Colonic mucosa (tissue), 4 donors: ENCODE measurements around the gene PPP6R1. TPM values are rescaled to one million over a fixed set of nuclear protein-coding genes. Genes with fewer than 3 reads are reported as not detected.
A peak's percentile ranks its signal among the peaks of the same experiment; 100 is the strongest.

Experiments used
- DNase-seq: peaks from one replicate; pipeline ENCODE4 v3.0.0-alpha.2; 2020
- H3K27ac ChIP-seq: fragments of 200-600 bp; one replicate; pipeline ENCODE4 v1.8.0; 2021
- H3K27me3 ChIP-seq: fragments of 200-600 bp; one replicate; pipeline ENCODE4 v1.8.0; 2021
- H3K36me3 ChIP-seq: fragments of 200-600 bp; one replicate; pipeline ENCODE4 v1.8.0; 2021
- H3K4me1 ChIP-seq: fragments of 200-600 bp; one replicate; pipeline ENCODE4 v1.8.0; 2021; ENCODE audit warnings: mild to moderate bottlenecking
- H3K4me3 ChIP-seq: fragments of 200-600 bp; one replicate; pipeline ENCODE4 v1.8.0; 2021
- H3K9ac ChIP-seq, 2 donors: one replicate each; pipeline ENCODE4 v1.7.0; 2013; ENCODE audit warnings: control low read depth in 2 of 2, low read depth in 2 of 2, low read length in 2 of 2
- H3K9me3 ChIP-seq: fragments of 200-600 bp; one replicate; pipeline ENCODE4 v1.8.0; 2021
- CTCF ChIP-seq: fragments of 200-600 bp; IDR thresholded peaks from one replicate; pipeline ENCODE4 v1.8.0; 2022; ENCODE audit warnings: antibody characterized with exemption, mild to moderate bottlenecking
- intact Hi-C: fragments of 100-400 bp; cut with DNase I; formaldehyde crosslinking; loops from one replicate; pipeline ENCODE4 v1.14.1; 2022
- total RNA-seq, 2 donors: library from RNA; stranded (reverse); fragmentation: NEBNext Ultra II Directional in 1 of 2; extraction: Animal tissue kit (Norgen Biotek cat#: 25700) in 1 of 2; gene quantifications; one replicate each; pipeline ENCODE4 v1.2.1, GENCODE V29; 2021
- donor health status: healthy.
- donor health status: DM: no; HTN: no; CAD: no.
- donor health status: DM: no; HTN: no; CAD: no.

Gene PPP6R1
- total RNA-seq, 2 donors from 2014 or later: 65.1 to 97.2 TPM

- H3K27me3 ChIP-seq: no peaks in the 10 kb centered on the region
- DNase-seq: no peak
- no peaks in the 10 kb centered on the region for H3K36me3 ChIP-seq
- intact Hi-C loops: no loop called here
- TF ChIP-seq CTCF: no peak
- H3K9me3 ChIP-seq: no peaks in the 10 kb centered on the region
- no peaks in the 10 kb centered on the region for H3K4me1 ChIP-seq
- no peak overlapping the region for H3K4me3 ChIP-seq
- no peak overlapping the region for H3K27ac ChIP-seq
- H3K9ac ChIP-seq: no peak overlapping the region
Observed at GRCh38 chr19:55304980-55305379, 46.2 kb upstream of the PPP6R1 start.

- intact Hi-C loops: no loop called here
- H3K36me3 ChIP-seq: no peaks in the 10 kb centered on the region
- no peak for DNase-seq
Observed at GRCh38 chr19:55304279-55304978, 45.6 kb upstream of the PPP6R1 start.

GRCh38 chr19:55303477-55303876 lies 44.7 kb upstream of the PPP6R1 start:
- intact Hi-C loops: loop anchor here (2.0 kb wide), 1 partner anchor 79 kb away; no protein-coding TSS in a partner anchor
- Histone ChIP-seq H3K9ac (no peak overlapping the region), H3K9me3 (no peaks in the 10 kb centered on the region), H3K36me3 (no peaks in the 10 kb centered on the region), H3K27me3 (no peaks in the 10 kb centered on the region), H3K4me3 (no peak overlapping the region), H3K4me1 (no peaks in the 10 kb centered on the region), H3K27ac (no peak overlapping the region)
- no peak for TF ChIP-seq CTCF
- no peak for DNase-seq

More at GRCh38 chr19:55304279-55304978, 45.6 kb upstream of the PPP6R1 start:
- H3K4me1 ChIP-seq: no peaks in the 10 kb centered on the region
- no peak overlapping the region for H3K4me3 ChIP-seq
- H3K27ac ChIP-seq: no peak overlapping the region
- H3K27me3 ChIP-seq: no peaks in the 10 kb centered on the region
- no peak for TF ChIP-seq CTCF
- no peak overlapping the region for H3K9ac ChIP-seq
- no peaks in the 10 kb centered on the region for H3K9me3 ChIP-seq

- no peaks in the 10 kb centered on the region for H3K9me3 ChIP-seq
- no peak overlapping the region for H3K27ac ChIP-seq
- no peak overlapping the region for H3K9ac ChIP-seq
- no peaks in the 10 kb centered on the region for H3K27me3 ChIP-seq
- intact Hi-C loops: loop anchor here (2.0 kb wide), 1 partner anchor 80 kb away; no protein-coding TSS in a partner anchor
- H3K4me3 ChIP-seq: no peak overlapping the region
- no peaks in the 10 kb centered on the region for H3K36me3 ChIP-seq
- no peak for TF ChIP-seq CTCF
- H3K4me1 ChIP-seq: no peaks in the 10 kb centered on the region
- DNase-seq: no peak
Observed at GRCh38 chr19:55302318-55302703, 43.5 kb upstream of the PPP6R1 start.

- H3K4me3 ChIP-seq: no peak overlapping the region
- DNase-seq: peak; percentile 93
- H3K36me3 ChIP-seq: no peaks in the 10 kb centered on the region
- intact Hi-C loops: loop anchor here (2.0 kb wide), 1 partner anchor 81 kb away; no protein-coding TSS in a partner anchor
- no peaks in the 10 kb centered on the region for H3K9me3 ChIP-seq
- H3K27ac ChIP-seq: no peak overlapping the region
- peak overlapping the region in 1 of 2 donors; percentile 26 for H3K9ac ChIP-seq
- H3K27me3 ChIP-seq: no peaks in the 10 kb centered on the region
- H3K4me1 ChIP-seq: no peaks in the 10 kb centered on the region
- TF ChIP-seq CTCF: peak; percentile 97
Observed at GRCh38 chr19:55301459-55302317, 42.9 kb upstream of the PPP6R1 start.
